Prostate gland (tissue), 2 donors: Measurements from ENCODE around the gene MDH1. TPM values are rescaled to one million over a fixed set of nuclear protein-coding genes. Genes with fewer than 3 reads are reported as not detected.
A peak's percentile ranks its signal among the peaks of the same experiment; 100 is the strongest.

ENCODE experiments used
- DNase-seq: peaks from one replicate; pipeline ENCODE4 v3.0.0-alpha.2; 2019; ENCODE audit warnings: low spot score
- H3K27ac ChIP-seq, 2 donors: fragments of 200-600 bp; sonication (generic); 2 replicates each; pipeline ENCODE4 v1.5.1; 2017 to 2019
- H3K27me3 ChIP-seq: fragments of 200-600 bp; sonication (generic); replicated peaks from 2 replicates; pipeline ENCODE4 v1.5.1; 2019; ENCODE audit not compliant: insufficient read depth
- H3K36me3 ChIP-seq, 2 donors: fragments of 200-600 bp; sonication (generic); 1 replicate in 1 of 2; 2 replicates in 1 of 2; pipeline versions ENCODE4 v1.5.1 to v1.8.1; 2017 to 2019
- H3K4me1 ChIP-seq: fragments of 200-600 bp; sonication (generic); replicated peaks from 2 replicates; pipeline ENCODE4 v1.5.1; 2019
- H3K4me3 ChIP-seq, 2 donors: fragments of 200-600 bp; sonication (generic); 2 replicates each; pipeline ENCODE4 v1.5.1; 2017 to 2019
- H3K9me3 ChIP-seq: fragments of 200-600 bp; sonication (generic); 2 replicates; pipeline ENCODE4 v1.5.1; 2017
- POLR2A ChIP-seq: fragments of 450-650 bp; IDR thresholded peaks from one replicate; pipeline ENCODE4 v1.6.1; 2016; ENCODE audit warnings: antibody characterized with exemption, mild to moderate bottlenecking
- POLR2AphosphoS5 ChIP-seq: sonication (generic); formaldehyde crosslinking; IDR thresholded peaks from one replicate; pipeline ENCODE4 v1.6.1; 2017; ENCODE audit warnings: antibody characterized with exemption
- WGBS: methylation state at CpG from one replicate; pipeline ENCODE4 v1.1.5; 2018; 5-methylcytosine and 5-hydroxymethylcytosine counted together
- intact Hi-C: fragments of 100-400 bp; cut with DNase I; formaldehyde crosslinking; loops from one replicate; pipeline ENCODE4 v1.14.2; 2022
- total RNA-seq, 2 donors: library from RNA; depleted of rRNA; stranded (reverse); fragments of >200 nt; gene quantifications; one replicate each; pipeline ENCODE4 v1.1.0, GENCODE V29; 2016
- TF ChIP-seq, protein P1 (sequence below), 4 experiments: fragments of 200-600 bp in 2 of 4; fragments of 450-650 bp in 2 of 4; sonication (generic) in 2 of 4; IDR thresholded peaks; 1 replicate in 3 of 4; 2 replicates in 1 of 4; pipeline ENCODE4 v1.5.1; 2016 to 2019; ENCODE audit warnings: antibody characterized with exemption in 4 of 4, mild to moderate bottlenecking in 2 of 4, moderate library complexity in 2 of 4

MDH1 gene
- total RNA-seq, 2 donors from 2014 or later: 120 to 160 TPM

DNA sequence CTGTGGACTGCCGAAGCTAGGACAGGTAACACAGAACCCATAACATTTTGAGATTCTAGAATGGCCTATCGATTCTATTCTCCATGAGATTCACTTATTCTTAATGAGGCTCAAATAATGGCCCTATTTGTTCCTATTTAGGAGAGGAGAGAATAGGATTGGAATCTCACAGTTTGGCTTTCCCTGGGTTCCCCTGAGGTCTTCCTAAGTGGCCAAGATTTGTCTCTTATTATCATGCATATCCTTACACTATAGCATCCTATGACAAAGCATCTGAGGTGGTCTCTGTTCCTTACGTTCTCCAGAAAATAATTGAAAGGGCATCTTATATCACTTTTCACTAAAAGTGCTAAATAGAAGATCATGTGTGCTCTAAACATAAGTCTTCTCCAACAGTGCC is 10.0 kb upstream of the MDH1 start:
- H3K36me3 ChIP-seq: no peaks in the 10 kb centered on the region
- no peaks in the 10 kb centered on the region for H3K4me1 ChIP-seq
- 95% methylated on average over 3 of the region's 3 CpGs for WGBS
- no peaks in the 10 kb centered on the region for H3K9me3 ChIP-seq
- H3K4me3 ChIP-seq: no peak overlapping the region
- intact Hi-C loops: no loop called here
- no peak for TF ChIP-seq POLR2A
- no peak for TF ChIP-seq POLR2AphosphoS5
- TF ChIP-seq, protein P1, sequence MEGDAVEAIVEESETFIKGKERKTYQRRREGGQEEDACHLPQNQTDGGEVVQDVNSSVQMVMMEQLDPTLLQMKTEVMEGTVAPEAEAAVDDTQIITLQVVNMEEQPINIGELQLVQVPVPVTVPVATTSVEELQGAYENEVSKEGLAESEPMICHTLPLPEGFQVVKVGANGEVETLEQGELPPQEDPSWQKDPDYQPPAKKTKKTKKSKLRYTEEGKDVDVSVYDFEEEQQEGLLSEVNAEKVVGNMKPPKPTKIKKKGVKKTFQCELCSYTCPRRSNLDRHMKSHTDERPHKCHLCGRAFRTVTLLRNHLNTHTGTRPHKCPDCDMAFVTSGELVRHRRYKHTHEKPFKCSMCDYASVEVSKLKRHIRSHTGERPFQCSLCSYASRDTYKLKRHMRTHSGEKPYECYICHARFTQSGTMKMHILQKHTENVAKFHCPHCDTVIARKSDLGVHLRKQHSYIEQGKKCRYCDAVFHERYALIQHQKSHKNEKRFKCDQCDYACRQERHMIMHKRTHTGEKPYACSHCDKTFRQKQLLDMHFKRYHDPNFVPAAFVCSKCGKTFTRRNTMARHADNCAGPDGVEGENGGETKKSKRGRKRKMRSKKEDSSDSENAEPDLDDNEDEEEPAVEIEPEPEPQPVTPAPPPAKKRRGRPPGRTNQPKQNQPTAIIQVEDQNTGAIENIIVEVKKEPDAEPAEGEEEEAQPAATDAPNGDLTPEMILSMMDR (IDR thresholded peaks at IDR 0.05): no peak
- DNase-seq: no peak
- H3K27ac ChIP-seq: no peak overlapping the region
- H3K27me3 ChIP-seq: no peaks in the 10 kb centered on the region

DNA sequence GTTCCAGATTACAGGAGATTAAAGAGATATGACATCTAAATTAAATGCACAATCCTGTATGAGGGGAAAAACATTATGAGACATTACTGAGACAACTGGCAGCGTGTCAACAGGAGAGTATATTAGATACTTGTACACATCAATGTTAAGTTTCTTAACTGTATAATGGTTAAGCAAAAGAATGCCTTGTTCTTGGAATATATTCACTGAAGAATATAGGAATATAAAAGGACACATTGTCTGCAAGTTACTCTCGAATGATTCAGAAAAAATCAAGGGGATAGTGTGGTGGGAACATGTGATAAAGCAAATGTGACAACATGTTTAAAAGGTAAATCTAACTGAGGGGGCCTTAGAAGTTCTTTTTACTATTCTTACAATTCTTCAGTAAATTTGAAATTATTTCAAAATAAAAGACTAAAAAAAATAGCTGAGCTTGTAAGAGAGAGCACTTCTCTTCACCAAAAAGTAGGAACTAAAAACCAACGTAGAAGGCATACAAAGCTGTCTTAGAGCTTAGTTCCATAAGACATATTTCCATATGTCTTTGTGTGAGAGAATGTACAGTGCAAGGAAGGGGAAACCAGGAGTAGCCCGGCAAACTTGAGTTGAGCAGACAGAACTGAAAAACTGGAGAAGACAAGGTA is 8.0 kb upstream of the MDH1 start:
- no peak overlapping the region for H3K4me3 ChIP-seq
- WGBS: 65% methylated on average over 4 of the region's 4 CpGs
- no peaks in the 10 kb centered on the region for H3K27me3 ChIP-seq
- H3K27ac ChIP-seq: no peak overlapping the region
- intact Hi-C loops: no loop called here
- DNase-seq: no peak
- H3K36me3 ChIP-seq: no peaks in the 10 kb centered on the region
- TF ChIP-seq POLR2A (no peak), POLR2AphosphoS5 (no peak)
- TF ChIP-seq, protein P1 (IDR thresholded peaks at IDR 0.05): no peak
- H3K9me3 ChIP-seq: no peaks in the 10 kb centered on the region
- no peaks in the 10 kb centered on the region for H3K4me1 ChIP-seq

DNA sequence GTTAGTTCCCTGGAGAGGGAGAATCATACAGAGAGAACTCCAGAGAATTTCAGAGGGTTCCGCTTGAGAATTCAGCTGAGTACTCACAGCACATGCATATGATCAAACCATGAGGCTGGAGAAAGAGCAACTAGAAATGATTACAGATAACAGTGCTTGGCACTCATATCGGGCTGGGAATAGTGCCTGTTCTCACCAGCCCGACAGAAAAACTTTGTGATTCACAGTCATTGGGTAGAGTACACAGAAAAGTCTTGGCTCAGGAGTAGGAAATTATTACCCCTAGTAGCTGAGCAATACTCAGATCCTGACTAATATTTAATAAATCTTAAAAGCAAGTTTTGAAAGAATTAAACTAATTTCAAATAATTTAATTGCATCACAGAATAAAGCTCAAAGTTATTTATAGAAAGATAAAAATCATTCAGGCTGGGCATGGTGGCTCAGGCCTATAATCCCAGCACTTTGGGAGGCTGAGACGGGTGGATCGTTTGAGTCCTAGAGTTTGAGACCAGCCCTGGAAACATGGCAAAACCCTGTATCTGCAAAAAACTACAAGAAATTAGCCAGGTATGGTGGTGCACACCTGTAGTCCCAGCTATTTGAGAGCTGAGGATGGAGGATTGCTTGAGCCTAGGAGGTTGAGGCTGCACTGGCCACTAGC is 7.3 kb upstream of the MDH1 start:
- no peaks in the 10 kb centered on the region for H3K36me3 ChIP-seq
- intact Hi-C loops: no loop called here
- H3K9me3 ChIP-seq: no peaks in the 10 kb centered on the region
- no peak overlapping the region for H3K4me3 ChIP-seq
- TF ChIP-seq, protein P1 (IDR thresholded peaks at IDR 0.05): no peak
- TF ChIP-seq POLR2A: no peak
- TF ChIP-seq POLR2AphosphoS5: peak; percentile 12
- no peak overlapping the region for H3K27ac ChIP-seq
- WGBS: 51% methylated on average over 5 of the region's 5 CpGs
- H3K4me1 ChIP-seq: no peaks in the 10 kb centered on the region
- DNase-seq: no peak
- H3K27me3 ChIP-seq: no peaks in the 10 kb centered on the region

DNA sequence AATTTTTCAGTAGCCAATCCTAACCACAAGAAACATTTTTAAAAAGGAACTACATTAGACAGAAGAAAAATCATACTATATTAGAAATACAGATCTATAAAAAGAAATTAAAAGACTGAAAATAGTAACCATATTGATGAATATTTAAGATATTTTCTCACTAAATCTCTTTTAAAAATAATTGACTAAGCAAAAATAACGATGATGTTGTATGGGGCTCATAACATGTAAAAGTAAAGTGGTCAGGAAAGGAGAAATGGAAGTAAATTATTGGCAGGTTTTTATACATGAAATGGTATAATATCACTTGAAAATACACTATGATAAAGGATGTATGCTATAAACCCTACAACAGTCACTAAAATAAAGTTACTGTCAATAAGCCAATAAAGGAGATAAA is 5.9 kb upstream of the MDH1 start:
- Histone ChIP-seq H3K4me1 (no peaks in the 10 kb centered on the region), H3K27me3 (no peaks in the 10 kb centered on the region), H3K9me3 (no peaks in the 10 kb centered on the region), H3K36me3 (no peaks in the 10 kb centered on the region), H3K4me3 (no peak overlapping the region), H3K27ac (no peak overlapping the region)
- TF ChIP-seq POLR2AphosphoS5 (no peak), POLR2A (no peak)
- TF ChIP-seq, protein P1 (IDR thresholded peaks at IDR 0.05): no peak
- DNase-seq: no peak
- 98% methylated on average over 1 of the region's 1 CpG for WGBS
- intact Hi-C loops: no loop called here
